Endothelial cell of umbilical vein (primary cell): ENCODE results near the gene CHL1.

Experiments used
- CTCF ChIP-seq, 2 donors: IDR thresholded peaks; 1 replicate in 1 of 2; 2 replicates in 1 of 2; pipeline ENCODE4 v1.5.1; 2011; ENCODE audit warnings: low read length in 2 of 2, mild to moderate bottlenecking in 2 of 2, moderate library complexity in 2 of 2, control low read depth in 1 of 2, inconsistent platforms in 1 of 2, low read depth in 1 of 2; ENCODE audit not compliant: insufficient read depth in 1 of 2; ENCODE audit errors: extremely low read depth in 1 of 2
- EZH2 ChIP-seq: IDR thresholded peaks from 2 replicates; pipeline ENCODE4 v1.6.1; 2012; ENCODE audit warnings: borderline replicate concordance, low read depth, mild to moderate bottlenecking, moderate library complexity, low read length, inconsistent platforms; ENCODE audit not compliant: severe bottlenecking
- POLR2A ChIP-seq: IDR thresholded peaks from 2 replicates; pipeline ENCODE4 v1.6.1; 2012; ENCODE audit warnings: low read depth, mild to moderate bottlenecking, control low read depth, low read length

DNA sequence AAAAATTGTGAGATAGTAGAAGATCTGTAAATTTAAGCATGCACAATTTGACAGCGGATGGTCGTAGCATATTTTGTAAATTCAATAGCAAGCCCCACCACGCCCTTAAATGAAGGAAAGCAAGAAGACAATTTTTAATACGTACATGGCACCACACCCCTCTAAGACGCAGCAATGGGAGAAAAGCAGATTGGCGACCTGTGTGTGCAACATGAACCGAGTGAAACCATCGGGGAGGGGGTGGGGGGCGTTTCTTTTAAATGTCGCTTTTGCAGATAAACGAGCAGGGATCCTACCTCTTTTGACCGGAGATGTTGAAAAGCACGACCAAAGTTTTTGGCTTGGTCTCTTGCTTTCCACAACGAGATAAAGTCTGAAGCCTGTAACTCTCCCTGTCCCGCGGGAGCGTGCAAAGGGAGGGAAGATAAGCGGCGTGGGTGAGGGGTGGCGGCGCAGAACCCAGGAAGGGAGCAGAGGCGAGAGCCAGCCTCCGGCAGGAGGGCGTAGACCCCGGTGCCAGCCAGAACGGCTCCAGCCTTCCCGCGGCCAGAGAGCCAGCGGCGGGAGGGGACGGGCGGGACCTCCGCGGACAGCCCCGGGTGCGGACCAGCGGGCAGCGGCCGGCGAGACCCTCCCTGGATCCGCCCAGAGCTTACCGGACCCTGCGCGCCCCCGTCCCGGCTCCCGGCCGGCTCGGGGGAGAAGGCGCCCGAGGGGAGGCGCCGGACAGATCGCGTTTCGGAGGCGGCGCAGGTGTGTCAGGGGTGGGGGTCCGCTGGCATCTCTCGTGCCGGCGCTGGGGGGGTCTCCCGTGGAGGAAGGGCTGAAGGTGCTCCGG is at the start of gene CHL1:
- TF ChIP-seq POLR2A: no peak
- no peak for TF ChIP-seq EZH2
- TF ChIP-seq CTCF (IDR thresholded peaks at IDR 0.05; ENCODE audit: extremely low read depth in 1 of 2, insufficient read depth in 1 of 2, low read depth in 1 of 2, low read length in 2 of 2): no peak
